Gastroesophageal sphincter (tissue), 3 donors: ENCODE results near the gene NOS1.

Source experiments
- CTCF ChIP-seq, 4 experiments: fragments of 200-600 bp in 2 of 4; fragments of 450-650 bp in 2 of 4; sonication (generic) in 1 of 4; IDR thresholded peaks; one replicate each; pipeline ENCODE4 v1.5.1; 2017 to 2019; ENCODE audit warnings: antibody characterized with exemption in 4 of 4, mild to moderate bottlenecking in 2 of 4, moderate library complexity in 2 of 4
- POLR2A ChIP-seq, 2 donors: fragments of 450-650 bp; IDR thresholded peaks; one replicate each; pipeline ENCODE4 v1.6.1; 2017; ENCODE audit warnings: antibody characterized with exemption in 2 of 2, mild to moderate bottlenecking in 2 of 2, moderate library complexity in 1 of 2

DNA sequence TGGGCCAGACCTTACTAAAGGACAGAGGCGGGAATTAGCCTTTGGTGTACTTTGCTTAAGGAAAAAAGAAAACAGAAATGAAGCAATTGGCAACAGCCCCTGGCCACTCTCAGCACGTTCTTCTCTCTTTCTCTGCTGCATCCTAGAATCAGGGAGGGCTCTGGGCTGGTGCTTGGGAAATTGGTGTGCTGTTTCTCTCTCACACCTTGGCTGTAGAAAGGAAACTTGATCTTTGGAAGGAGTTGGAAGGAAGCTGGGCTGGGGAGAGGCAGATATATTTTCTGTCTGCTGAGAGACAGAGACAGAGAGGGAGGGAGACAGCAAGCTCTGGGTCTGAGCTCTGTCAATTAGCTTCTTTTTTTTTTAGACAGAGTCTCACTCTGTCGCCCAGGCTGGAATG is 27.4 kb downstream of the NOS1 start:
- TF ChIP-seq CTCF (IDR thresholded peaks at IDR 0.05) (no peak), POLR2A (IDR thresholded peaks at IDR 0.05) (no peak)
